Measurements from ENCODE around the gene SUGCT. TPM values are rescaled to one million over a fixed set of nuclear protein-coding genes. Genes with fewer than 3 reads are reported as not detected.

Gene SUGCT
- total and polyA plus RNA-seq, 2 of the 13 experiments (the other 11 are each of a cell fraction or from before 2014, with no cell fraction given): 10.1 to 22.2 TPM

DNA sequence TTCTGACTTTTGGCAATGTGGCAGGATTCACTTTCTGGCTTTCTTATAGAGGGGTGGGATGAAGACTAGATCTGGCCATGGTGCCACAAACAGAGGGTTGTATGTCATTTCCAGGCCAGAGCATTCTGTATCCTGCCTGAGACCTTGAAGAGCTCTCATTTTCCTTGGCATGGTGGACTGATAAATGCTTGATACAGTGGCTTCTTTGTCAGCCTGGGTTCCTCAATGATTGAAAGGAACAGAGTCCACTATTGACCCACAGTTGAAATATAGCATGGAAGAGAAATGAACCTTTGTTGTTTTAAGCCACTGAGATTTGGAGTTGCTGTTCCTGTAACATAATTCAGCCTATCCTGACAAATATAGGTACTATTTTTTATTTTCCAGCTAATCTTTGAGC lies 462.7 kb downstream of the SUGCT start (continued):
- TF ChIP-seq, protein P1, sequence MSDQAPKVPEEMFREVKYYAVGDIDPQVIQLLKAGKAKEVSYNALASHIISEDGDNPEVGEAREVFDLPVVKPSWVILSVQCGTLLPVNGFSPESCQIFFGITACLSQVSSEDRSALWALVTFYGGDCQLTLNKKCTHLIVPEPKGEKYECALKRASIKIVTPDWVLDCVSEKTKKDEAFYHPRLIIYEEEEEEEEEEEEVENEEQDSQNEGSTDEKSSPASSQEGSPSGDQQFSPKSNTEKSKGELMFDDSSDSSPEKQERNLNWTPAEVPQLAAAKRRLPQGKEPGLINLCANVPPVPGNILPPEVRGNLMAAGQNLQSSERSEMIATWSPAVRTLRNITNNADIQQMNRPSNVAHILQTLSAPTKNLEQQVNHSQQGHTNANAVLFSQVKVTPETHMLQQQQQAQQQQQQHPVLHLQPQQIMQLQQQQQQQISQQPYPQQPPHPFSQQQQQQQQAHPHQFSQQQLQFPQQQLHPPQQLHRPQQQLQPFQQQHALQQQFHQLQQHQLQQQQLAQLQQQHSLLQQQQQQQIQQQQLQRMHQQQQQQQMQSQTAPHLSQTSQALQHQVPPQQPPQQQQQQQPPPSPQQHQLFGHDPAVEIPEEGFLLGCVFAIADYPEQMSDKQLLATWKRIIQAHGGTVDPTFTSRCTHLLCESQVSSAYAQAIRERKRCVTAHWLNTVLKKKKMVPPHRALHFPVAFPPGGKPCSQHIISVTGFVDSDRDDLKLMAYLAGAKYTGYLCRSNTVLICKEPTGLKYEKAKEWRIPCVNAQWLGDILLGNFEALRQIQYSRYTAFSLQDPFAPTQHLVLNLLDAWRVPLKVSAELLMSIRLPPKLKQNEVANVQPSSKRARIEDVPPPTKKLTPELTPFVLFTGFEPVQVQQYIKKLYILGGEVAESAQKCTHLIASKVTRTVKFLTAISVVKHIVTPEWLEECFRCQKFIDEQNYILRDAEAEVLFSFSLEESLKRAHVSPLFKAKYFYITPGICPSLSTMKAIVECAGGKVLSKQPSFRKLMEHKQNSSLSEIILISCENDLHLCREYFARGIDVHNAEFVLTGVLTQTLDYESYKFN (CRISPR knock-in tag; conservative IDR thresholded peaks at IDR 0.05): peak; percentile 87
- no peak for TF ChIP-seq CREB1 (IDR thresholded peaks at IDR 0.05)
- TF ChIP-seq CREB1 (CRISPR knock-in tag; IDR thresholded peaks at IDR 0.05): peak; percentile 46; the same call in 1 of the 2 replicates
- TF ChIP-seq STAG1 (CRISPR knock-in tag; IDR thresholded peaks at IDR 0.05): no peak
- TF ChIP-seq SOX5 (CRISPR knock-in tag; IDR thresholded peaks at IDR 0.05; ENCODE audit: borderline replicate concordance): peak; percentile 74; the same call in 1 of the 2 replicates
- no peak for TF ChIP-seq ZNF564 (CRISPR knock-in tag; IDR thresholded peaks at IDR 0.05)
- TF ChIP-seq KDM6A (CRISPR knock-in tag; IDR thresholded peaks at IDR 0.05; ENCODE audit: low read depth): peak; percentile 41; the same call in 1 of the 2 replicates
- peak; percentile 81 for TF ChIP-seq ZMYM4 (CRISPR knock-in tag; IDR thresholded peaks at IDR 0.05)
- TF ChIP-seq, protein P2, sequence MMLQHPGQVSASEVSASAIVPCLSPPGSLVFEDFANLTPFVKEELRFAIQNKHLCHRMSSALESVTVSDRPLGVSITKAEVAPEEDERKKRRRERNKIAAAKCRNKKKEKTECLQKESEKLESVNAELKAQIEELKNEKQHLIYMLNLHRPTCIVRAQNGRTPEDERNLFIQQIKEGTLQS (CRISPR knock-in tag; IDR thresholded peaks at IDR 0.05): no peak

DNA sequence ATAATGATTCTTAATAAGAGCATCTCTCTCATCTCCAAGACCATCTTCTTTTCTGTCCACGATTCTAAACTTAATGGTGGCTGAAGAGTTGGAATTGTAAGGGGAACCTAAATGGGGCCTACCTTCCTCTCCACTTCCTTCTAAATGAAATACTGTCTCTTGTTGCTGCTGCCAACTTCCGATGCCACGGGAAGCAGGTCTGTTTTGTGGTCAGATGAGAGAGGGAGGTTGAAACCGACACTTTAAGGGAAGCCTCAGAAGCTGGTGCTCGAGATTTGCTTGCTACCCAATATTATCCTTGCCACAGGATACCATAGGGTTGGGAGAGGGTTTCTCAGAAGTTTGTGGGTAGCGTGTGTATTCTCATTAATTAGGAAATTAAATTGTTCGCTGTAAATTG lies 464.1 kb downstream of the SUGCT start:
- intact Hi-C loops (cut with micrococcal nuclease; ENCODE audit: unreplicated experiment): no loop called here
- Histone ChIP-seq H4K20me1 (ENCODE audit: insufficient read depth, low read length) (no peaks in the 10 kb centered on the region), H3K4me2 (ENCODE audit: low read depth, low read length) (no peak overlapping the region), H3K4me3 (replicated peaks in 1 of 3; ENCODE audit: insufficient read depth in 1 of 3, low read depth in 2 of 3, low read length in 3 of 3) (no peak overlapping the region), H3K9me3 (ENCODE audit: low read length) (no peaks in the 10 kb centered on the region), H3K27ac (ENCODE audit: extremely low read length, insufficient read depth, low read length) (no peak overlapping the region), H3K9ac (ENCODE audit: insufficient read depth, low read depth, low read length) (no peak overlapping the region), H3K4me1 (ENCODE audit: insufficient read depth, low read length) (peaks cover 23% of the 10 kb centered on the region), H3K36me3 (replicated peaks in 1 of 2; ENCODE audit: control insufficient read depth in 1 of 2, insufficient read depth in 2 of 2, low read length in 2 of 2) (no peaks in the 10 kb centered on the region), H3K27me3 (ENCODE audit: control insufficient read depth in 1 of 2, insufficient read depth in 2 of 2, low read length in 2 of 2) (no peaks in the 10 kb centered on the region), H2AFZ (ENCODE audit: low read length) (no peak overlapping the region), H3K79me2 (ENCODE audit: insufficient read depth, low read length) (no peaks in the 10 kb centered on the region)
- DNase-seq (ENCODE audit: low spot score): no peak
- CTCF ChIA-PET (ENCODE audit: low intra/inter-chr PET ratio, low total read pairs): no interaction called here
- in situ Hi-C loops (cut with HindIII; ENCODE audit: extremely low pct_ligation_motif_present, low pct_unique_long_range_greater_than_20kb): no loop called here
- POLR2A ChIA-PET: no interaction called here
- no peak for FAIRE-seq
- TF ChIP-seq CENPT (CRISPR knock-in tag; IDR thresholded peaks at IDR 0.05; ENCODE audit: low read depth) (no peak), ZNF605 (CRISPR knock-in tag; IDR thresholded peaks at IDR 0.05) (no peak)
- TF ChIP-seq, protein P3, sequence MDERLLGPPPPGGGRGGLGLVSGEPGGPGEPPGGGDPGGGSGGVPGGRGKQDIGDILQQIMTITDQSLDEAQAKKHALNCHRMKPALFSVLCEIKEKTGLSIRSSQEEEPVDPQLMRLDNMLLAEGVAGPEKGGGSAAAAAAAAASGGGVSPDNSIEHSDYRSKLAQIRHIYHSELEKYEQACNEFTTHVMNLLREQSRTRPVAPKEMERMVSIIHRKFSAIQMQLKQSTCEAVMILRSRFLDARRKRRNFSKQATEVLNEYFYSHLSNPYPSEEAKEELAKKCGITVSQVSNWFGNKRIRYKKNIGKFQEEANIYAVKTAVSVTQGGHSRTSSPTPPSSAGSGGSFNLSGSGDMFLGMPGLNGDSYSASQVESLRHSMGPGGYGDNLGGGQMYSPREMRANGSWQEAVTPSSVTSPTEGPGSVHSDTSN (CRISPR knock-in tag; IDR thresholded peaks at IDR 0.05): no peak
- ATAC-seq: no peak
- WGBS (ENCODE audit: low lambda C conversion rate): 97% methylated on average over 7 of the region's 7 CpGs
- BruUV-seq (replicated peaks): no TSS peak
